ENCODE data around the gene PLCXD1.
"Not testable (repeated sequence)": the region's sequence is repeated elsewhere in the genome, so short reads cannot be mapped to it uniquely, and the experiment has no call there.

The PLCXD1 gene, protein sequence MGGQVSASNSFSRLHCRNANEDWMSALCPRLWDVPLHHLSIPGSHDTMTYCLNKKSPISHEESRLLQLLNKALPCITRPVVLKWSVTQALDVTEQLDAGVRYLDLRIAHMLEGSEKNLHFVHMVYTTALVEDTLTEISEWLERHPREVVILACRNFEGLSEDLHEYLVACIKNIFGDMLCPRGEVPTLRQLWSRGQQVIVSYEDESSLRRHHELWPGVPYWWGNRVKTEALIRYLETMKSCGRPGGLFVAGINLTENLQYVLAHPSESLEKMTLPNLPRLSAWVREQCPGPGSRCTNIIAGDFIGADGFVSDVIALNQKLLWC

GRCh38 chrX:281166-281999, at the start of gene PLCXD1:
Gene PLCXD1 (plus strand): TSS chrX:281381. CDS start chrX:284188, 2,807 bp downstream.
- DNase-seq (ENCODE audit: low read depth in 2 of 2), result no peak

DNA sequence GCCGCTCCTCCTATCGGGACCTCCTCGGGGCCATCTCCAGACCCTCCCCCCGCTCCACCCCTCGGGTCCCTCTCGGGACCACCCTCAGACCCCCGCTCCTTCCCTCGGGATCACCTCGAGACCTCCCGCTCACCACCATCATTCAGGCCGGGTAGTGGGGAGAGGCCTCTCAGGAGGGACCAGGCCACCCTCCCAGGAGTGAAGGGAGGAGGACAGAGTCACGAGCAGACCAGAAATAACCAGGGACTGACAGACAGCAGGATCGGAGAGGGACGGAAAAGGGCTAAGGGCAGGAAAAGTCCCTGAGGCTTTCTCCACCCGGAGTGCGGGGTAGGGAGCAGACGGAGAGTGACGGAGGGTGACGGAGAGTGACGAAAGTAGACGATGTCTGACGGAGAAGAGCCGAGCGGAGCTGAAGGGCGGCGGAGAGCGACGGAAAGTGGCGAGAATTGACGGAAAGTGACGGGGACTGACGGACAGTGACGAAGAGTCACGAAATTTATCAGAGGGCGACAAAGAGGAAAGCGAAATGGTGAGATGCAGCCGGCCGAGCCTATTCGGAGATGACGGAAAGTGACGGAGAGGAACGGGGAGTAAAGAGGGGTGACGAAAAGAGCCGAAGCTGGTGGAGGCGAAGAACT, 49.4 kb upstream of the PLCXD1 start:
- not testable (repeated sequence) for DNase-seq (ENCODE audit: low read depth in 2 of 2)

DNA sequence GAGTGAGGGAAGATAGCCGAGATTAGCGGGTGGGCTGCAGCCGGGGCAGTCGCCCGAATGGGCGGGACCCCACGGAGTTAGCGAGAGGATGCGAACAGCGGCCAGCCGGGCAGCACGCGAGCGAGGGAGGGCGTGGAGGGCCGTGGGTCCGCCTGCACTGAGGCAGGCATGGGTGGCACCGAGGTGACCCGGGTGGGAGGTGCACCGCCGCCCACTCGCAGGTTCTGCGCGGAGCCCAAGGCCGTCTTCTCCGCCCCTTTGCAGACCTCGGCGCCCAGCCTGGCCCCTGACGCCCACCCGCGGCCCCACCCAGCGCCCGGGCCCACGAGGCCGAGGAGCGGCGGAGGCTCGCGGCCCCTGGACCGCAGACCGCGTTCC, 48.9 kb upstream of the PLCXD1 start:
- DNase-seq (ENCODE audit: low read depth in 2 of 2), result not testable (repeated sequence)

DNA sequence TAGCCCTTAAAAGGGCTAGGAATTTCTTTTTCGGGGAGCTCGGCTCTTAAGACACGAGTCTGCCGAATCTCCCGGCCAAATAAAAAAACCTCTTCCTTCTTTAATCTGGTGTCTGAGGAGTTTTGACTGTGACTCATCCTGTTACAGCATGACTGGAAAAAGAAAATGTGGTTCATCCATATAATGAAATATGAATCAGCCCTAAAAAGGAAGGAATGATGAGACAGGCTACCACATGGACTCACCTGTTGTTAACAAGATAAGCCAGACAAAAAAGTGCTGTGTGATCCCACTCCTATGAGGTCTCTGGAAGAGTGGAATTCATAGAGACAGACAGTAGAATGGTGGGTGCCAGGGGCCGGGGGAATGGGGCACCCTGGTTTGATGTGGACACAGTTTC, 45.0 kb upstream of the PLCXD1 start:
- not testable (repeated sequence) for DNase-seq (ENCODE audit: low read depth in 2 of 2)

DNA sequence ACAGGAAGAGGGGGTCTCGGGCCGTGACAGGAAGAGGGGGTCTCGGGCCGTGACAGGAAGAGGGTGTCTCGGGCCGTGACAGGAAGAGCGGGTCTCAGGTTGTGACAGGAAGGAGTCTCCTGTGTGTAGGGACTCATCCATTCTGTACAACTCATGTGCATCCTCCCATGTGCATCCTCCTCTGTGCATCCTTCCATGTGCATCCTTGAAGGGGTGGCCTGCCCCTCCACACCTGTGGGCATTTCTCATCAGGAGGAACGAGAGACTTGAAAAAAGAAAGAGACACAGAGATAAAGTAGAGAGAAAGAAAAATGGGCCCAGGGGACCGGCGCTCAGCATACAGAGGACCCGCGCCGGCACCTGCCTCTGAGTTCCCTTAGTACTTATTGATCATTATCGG, 30.2 kb upstream of the PLCXD1 start:
- DNase-seq (ENCODE audit: low read depth in 2 of 2), result no peak

GRCh38 chrX:251396-252243, 29.6 kb upstream of the PLCXD1 start:
- not testable (repeated sequence) for DNase-seq (ENCODE audit: low read depth in 2 of 2)

DNA sequence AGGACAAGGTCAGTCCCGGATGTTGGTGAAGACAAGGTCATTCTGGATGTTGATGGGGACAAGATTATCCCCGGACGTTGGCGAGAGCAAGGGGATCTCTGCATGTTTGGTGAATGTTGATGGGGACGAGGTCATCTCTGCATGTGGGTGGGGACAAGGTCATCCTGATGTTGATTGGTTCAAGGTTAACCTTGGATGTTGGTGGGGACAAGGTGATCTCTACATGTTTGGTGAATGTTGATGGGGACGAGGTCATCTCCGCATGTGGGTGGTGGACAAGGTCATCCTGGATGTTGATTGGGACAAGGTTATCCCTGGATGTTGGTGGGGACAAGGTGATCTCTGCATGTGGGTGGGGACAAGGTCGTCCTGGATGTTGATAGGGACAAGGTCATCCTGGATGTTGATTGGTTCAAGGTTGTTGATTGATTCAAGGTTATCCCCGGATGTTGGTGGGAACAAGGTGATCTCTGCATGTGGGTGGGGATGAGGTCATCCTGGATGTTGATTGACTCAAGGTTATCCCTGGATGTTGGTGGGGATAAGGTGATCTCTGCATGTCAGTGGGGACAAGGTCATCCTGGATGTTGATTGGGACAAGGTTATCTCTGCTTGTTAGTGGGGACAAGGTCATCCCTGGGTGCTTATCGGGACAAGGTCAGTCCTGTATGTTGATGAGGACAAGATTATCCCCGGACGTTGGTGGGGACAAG, 28.8 kb upstream of the PLCXD1 start:
- DNase-seq (ENCODE audit: low read depth in 2 of 2), result no peak

GRCh38 chrX:252957-253291, 28.3 kb upstream of the PLCXD1 start:
- DNase-seq (ENCODE audit: low read depth in 2 of 2), result no peak

DNA sequence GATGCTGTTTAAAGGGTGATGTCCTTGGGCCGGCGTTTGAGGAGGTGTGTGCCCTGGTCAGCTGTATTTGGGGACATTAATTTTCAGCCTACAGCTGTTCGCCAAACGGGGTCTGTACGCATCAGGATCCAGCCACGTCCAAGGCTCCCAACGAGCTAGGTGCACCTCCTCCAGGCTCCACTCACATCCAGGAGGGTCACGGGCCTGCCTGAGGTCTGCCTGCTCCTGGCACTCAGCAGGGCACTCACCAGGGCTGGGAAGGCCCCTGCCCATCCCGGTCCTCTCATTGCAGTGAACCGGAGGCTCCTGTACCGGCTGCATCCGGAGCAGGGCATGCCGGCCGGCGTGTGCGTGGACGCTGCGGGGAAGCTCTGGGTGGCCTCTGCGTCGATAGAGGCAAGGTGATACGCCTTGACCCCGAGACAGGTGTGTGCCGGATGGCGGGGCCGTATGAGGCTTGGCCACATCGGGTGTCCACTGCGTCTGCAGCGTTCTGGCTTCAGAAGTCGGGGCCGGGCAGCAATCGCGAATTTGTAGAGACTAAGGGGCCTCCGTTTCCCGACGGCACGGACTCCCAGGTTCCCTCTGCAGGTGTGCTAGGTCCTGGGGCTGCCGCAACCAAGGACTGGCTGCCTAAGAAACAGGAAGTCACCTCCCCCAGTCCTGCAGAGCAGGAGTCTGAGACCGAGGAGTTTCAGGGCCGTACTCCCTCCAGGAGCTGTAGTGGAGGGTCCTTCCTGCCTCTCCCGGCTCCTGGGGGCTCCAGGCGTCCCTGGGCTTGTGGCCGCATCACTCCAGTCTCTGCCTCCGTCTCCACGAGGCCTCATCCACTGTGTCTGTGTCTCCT, 27.5 kb upstream of the PLCXD1 start:
- no peak for DNase-seq (ENCODE audit: low read depth in 2 of 2)

- no peak for DNase-seq (ENCODE audit: low read depth in 2 of 2)
Observed at GRCh38 chrX:254630-255215, 26.5 kb upstream of the PLCXD1 start.

- DNase-seq (ENCODE audit: low read depth in 2 of 2), result no peak
Observed at GRCh38 chrX:255923-256331, 25.3 kb upstream of the PLCXD1 start.

- not testable (repeated sequence) for DNase-seq (ENCODE audit: low read depth in 2 of 2)
Observed at GRCh38 chrX:257054-257453, 24.1 kb upstream of the PLCXD1 start.

DNA sequence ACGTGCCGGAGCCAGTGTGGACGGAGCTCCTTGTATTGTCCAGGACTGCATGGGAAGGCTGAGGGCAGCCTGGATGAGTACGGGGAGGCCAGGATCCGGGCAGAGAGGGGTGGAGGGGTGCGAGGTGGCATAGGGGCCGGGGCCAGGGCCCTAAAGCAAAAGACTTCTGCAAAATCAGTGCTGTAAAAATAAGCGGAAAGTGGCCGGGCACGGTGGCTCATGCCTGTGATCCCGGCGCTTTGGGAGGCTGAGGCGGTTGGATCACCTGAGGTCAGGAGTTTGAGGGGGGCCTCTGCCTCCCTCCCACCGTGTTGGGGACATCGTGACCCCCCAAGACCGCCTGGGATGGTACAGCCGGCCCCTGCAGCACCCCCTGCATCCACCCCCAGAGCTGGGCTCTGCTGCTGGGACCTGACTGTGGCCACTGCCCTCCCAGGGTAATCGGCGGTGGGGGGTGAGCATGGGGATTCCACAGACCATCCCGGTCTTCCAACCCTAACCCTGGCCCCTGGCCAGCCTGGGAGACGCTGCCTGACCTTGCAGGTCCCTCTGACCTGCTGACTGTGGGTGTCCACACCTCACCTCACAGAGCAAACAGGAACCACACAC, 23.4 kb upstream of the PLCXD1 start:
- no peak for DNase-seq (ENCODE audit: low read depth in 2 of 2)

DNA sequence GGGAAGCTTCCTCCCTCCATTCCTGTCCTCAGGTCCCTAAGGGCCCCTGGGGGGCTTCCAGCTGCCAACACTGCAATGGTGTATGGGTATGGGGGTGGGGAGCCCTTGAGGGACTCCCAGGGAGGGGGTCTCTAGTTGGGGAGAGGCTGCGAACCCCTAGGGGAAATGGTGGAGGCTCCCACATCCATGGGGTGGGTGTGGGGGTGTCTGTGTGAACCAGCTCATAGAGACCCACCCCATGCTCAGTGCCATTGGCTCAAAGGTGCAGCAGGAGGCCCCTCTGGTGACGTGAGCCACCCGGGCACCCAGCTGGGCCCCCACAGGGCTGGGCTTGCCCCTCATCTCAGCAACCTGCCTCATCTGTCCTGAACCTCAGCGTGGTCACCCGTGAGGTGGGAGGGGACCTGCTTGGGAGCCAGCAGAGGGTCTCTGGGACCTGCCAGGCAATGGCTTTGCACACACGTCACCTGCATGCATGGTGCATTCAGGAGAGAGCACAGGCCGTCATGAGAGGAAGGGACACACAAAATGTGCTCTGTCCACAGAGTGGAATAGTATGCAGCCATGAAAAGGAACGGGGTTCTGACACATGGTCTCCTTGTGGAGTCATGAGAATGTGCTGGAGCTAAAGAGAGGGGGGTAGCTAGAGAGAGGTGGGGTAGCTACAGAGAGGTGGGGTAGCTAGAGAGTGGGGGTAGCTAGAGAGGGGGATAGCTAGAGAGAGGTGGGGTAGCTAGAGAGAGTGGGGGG, 22.7 kb upstream of the PLCXD1 start:
- no peak for DNase-seq (ENCODE audit: low read depth in 2 of 2)

- DNase-seq (ENCODE audit: low read depth in 2 of 2), result no peak
Observed at GRCh38 chrX:259692-260355, 21.4 kb upstream of the PLCXD1 start.

- no peak for DNase-seq (ENCODE audit: low read depth in 2 of 2)
Observed at GRCh38 chrX:261167-261918, 19.8 kb upstream of the PLCXD1 start.

GRCh38 chrX:261919-262352, 19.2 kb upstream of the PLCXD1 start:
- no peak for DNase-seq (ENCODE audit: low read depth in 2 of 2)

All from fibroblast of skin of left biceps (primary cell).